WTC11 (cell line): Measurements from ENCODE around the gene CERS3. TPM values are rescaled to one million over a fixed set of nuclear protein-coding genes. Genes with fewer than 3 reads are reported as not detected.

Experiments
- ATAC-seq: fragments of 200-7000 bp; cut with Tn5 transposase; 2 replicates; pipeline ENCODE4 v1.10.0; 2021; ENCODE audit warnings: mild to moderate bottlenecking, moderate library complexity
- CTCF ChIA-PET: fragments of 300-600 bp; sonication (Branson Sonifier 250); formaldehyde crosslinking; loops from one replicate; lab custom pipeline; 2021; ENCODE audit warnings: antibody characterized with exemption; lab: Charles Lee
- POLR2A ChIA-PET: fragments of 350-600 bp; sonication (Branson Sonifier 250); formaldehyde crosslinking; loops from one replicate; lab custom pipeline; 2021; ENCODE audit warnings: antibody characterized with exemption; lab: Charles Lee
- DNase-seq: peaks from one replicate; pipeline ENCODE4 v3.0.0; 2021; ENCODE audit warnings: low spot score
- H3K27ac Mint-ChIP-seq: 2 replicates; pipeline ENCODE4 v1.8.0; 2021; ENCODE audit warnings: mixed read lengths
- H3K27me3 Mint-ChIP-seq: 2 replicates; pipeline ENCODE4 v1.8.0; 2021; ENCODE audit warnings: low read depth, mild to moderate bottlenecking, moderate library complexity, mixed read lengths
- H3K36me3 Mint-ChIP-seq: 2 replicates; pipeline ENCODE4 v1.8.0; 2021; ENCODE audit warnings: mixed read lengths
- H3K4me1 Mint-ChIP-seq: 2 replicates; pipeline ENCODE4 v1.8.0; 2022; ENCODE audit warnings: mixed read lengths
- H3K4me3 Mint-ChIP-seq: 2 replicates; pipeline ENCODE4 v1.8.0; 2021; ENCODE audit warnings: mild to moderate bottlenecking, moderate library complexity, mixed read lengths
- H3K9me3 Mint-ChIP-seq: 2 replicates; pipeline ENCODE4 v1.8.0; 2021; ENCODE audit warnings: mixed read lengths
- ARID4B ChIP-seq: sonication (generic); formaldehyde crosslinking; IDR thresholded peaks from 2 replicates; pipeline ENCODE4 v1.8.0; 2023; ENCODE audit warnings: missing genetic modification reagents, mild to moderate bottlenecking, borderline replicate concordance
- ATF2 ChIP-seq: sonication (generic); formaldehyde crosslinking; IDR thresholded peaks from 2 replicates; pipeline ENCODE4 v1.8.1; 2022; ENCODE audit warnings: low read depth, missing genetic modification reagents, borderline replicate concordance
- CDX4 ChIP-seq: fragments of 250-450 bp; sonication (Bioruptor Pico); IDR thresholded peaks from 2 replicates; pipeline ENCODE4 v1.9.0; 2021; ENCODE audit warnings: moderate library complexity, mild to moderate bottlenecking, inconsistent platforms, borderline replicate concordance
- CTCF ChIP-seq: fragments of 200-600 bp; IDR thresholded peaks from 2 replicates; pipeline ENCODE4 v1.8.0; 2022; ENCODE audit warnings: antibody characterized with exemption
- E2F5 ChIP-seq: sonication (generic); formaldehyde crosslinking; IDR thresholded peaks from 2 replicates; pipeline ENCODE4 v1.8.1; 2022; ENCODE audit warnings: mild to moderate bottlenecking, moderate library complexity, missing genetic modification reagents
- ERG ChIP-seq: fragments of 250-450 bp; sonication (Bioruptor Pico); IDR thresholded peaks from 2 replicates; pipeline ENCODE4 v1.8.0; 2021; ENCODE audit warnings: mild to moderate bottlenecking
- ETV6 ChIP-seq: sonication (generic); formaldehyde crosslinking; IDR thresholded peaks from 2 replicates; pipeline ENCODE4 v1.8.1; 2022; ENCODE audit warnings: mild to moderate bottlenecking, missing genetic modification reagents
- FOXP1 ChIP-seq: sonication (generic); formaldehyde crosslinking; IDR thresholded peaks from 2 replicates; pipeline ENCODE4 v1.8.0; 2022; ENCODE audit warnings: missing genetic modification reagents, mild to moderate bottlenecking, moderate library complexity, borderline replicate concordance
- MAX ChIP-seq: sonication (generic); formaldehyde crosslinking; IDR thresholded peaks from 2 replicates; pipeline ENCODE4 v1.8.0; 2022; ENCODE audit warnings: mild to moderate bottlenecking, missing genetic modification reagents
- MYBL2 ChIP-seq: sonication (generic); formaldehyde crosslinking; IDR thresholded peaks from 2 replicates; pipeline ENCODE4 v1.8.1; 2023; ENCODE audit warnings: mild to moderate bottlenecking, moderate library complexity, missing genetic modification reagents
- NR2C2 ChIP-seq: sonication (generic); formaldehyde crosslinking; IDR thresholded peaks from 2 replicates; pipeline ENCODE4 v1.8.0; 2022; ENCODE audit warnings: mild to moderate bottlenecking, missing genetic modification reagents
- SMAD3 ChIP-seq: sonication (generic); formaldehyde crosslinking; IDR thresholded peaks from 2 replicates; pipeline ENCODE4 v1.8.0; 2022; ENCODE audit warnings: missing genetic modification reagents, mild to moderate bottlenecking, borderline replicate concordance
- TEAD1 ChIP-seq: sonication (generic); formaldehyde crosslinking; IDR thresholded peaks from 2 replicates; pipeline ENCODE4 v1.8.0; 2022; ENCODE audit warnings: mild to moderate bottlenecking, missing genetic modification reagents
- TEAD4 ChIP-seq: sonication (generic); formaldehyde crosslinking; IDR thresholded peaks from 2 replicates; pipeline ENCODE4 v1.8.0; 2022; ENCODE audit warnings: mild to moderate bottlenecking, missing genetic modification reagents
- TP53 ChIP-seq: sonication (generic); formaldehyde crosslinking; IDR thresholded peaks from 2 replicates; pipeline ENCODE4 v1.8.1; 2023; ENCODE audit warnings: mild to moderate bottlenecking, missing genetic modification reagents
- ZBTB21 ChIP-seq: sonication (generic); formaldehyde crosslinking; IDR thresholded peaks from 2 replicates; pipeline ENCODE4 v1.8.1; 2023; ENCODE audit warnings: mild to moderate bottlenecking, missing genetic modification reagents, borderline replicate concordance
- ZNF219 ChIP-seq: sonication (generic); formaldehyde crosslinking; IDR thresholded peaks from 2 replicates; pipeline ENCODE4 v1.8.0; 2023; ENCODE audit warnings: missing genetic modification reagents, mild to moderate bottlenecking, borderline replicate concordance
- ZNF425 ChIP-seq: fragments of 250-450 bp; sonication (Bioruptor Pico); conservative IDR thresholded peaks from 2 replicates; pipeline ENCODE4 v1.9.0; 2021; ENCODE audit warnings: mild to moderate bottlenecking
- total RNA-seq: library from RNA; stranded (reverse); gene quantifications from 3 replicates; pipeline ENCODE4 v1.2.3, GENCODE V29; 2021

Gene CERS3
- total RNA-seq, 1 experiment from 2014 or later: 0.74 TPM

- Mint-ChIP-seq H3K9me3 (peaks cover 64% of the 10 kb centered on the region), H3K4me3 (no peak overlapping the region), H3K27ac (no peak overlapping the region), H3K36me3 (peaks cover 43% of the 10 kb centered on the region), H3K27me3 (peaks cover 7% of the 10 kb centered on the region), H3K4me1 (no peaks in the 10 kb centered on the region)
- CTCF ChIA-PET: interaction anchor here (0.6 to 4.3 kb wide), 9 partner anchors 11 to 455 kb away, joined by 3 to 50 read pairs (median 4); partner anchors contain the start of genes ADAMTS17, ASB7 and LINS1
- no peak for TF ChIP-seq NR2C2 (CRISPR knock-in tag)
- TF ChIP-seq SMAD3 (CRISPR knock-in tag): no peak
- TF ChIP-seq ERG (CRISPR knock-in tag): no peak
- no peak for TF ChIP-seq TP53 (CRISPR knock-in tag)
- TF ChIP-seq MAX (CRISPR knock-in tag): 0 out of 2 replicates have a peak, but pooled peaks have one; percentile 24
- TF ChIP-seq TEAD4 (CRISPR knock-in tag): no peak
- no peak for TF ChIP-seq ZNF219 (CRISPR knock-in tag)
- no peak for TF ChIP-seq ATF2 (CRISPR knock-in tag)
- no peak for TF ChIP-seq TEAD1 (CRISPR knock-in tag)
- TF ChIP-seq CTCF: 0 out of 2 replicates have a peak, but pooled peaks have one; percentile 33
- no peak for TF ChIP-seq CDX4 (CRISPR knock-in tag)
- no peak for TF ChIP-seq ARID4B (CRISPR knock-in tag)
- POLR2A ChIA-PET: interaction anchor here (0.7 to 1.1 kb wide), 2 partner anchors 43 to 231 kb away, joined by 3 to 4 read pairs; no protein-coding TSS in a partner anchor
- ATAC-seq (peak; percentile 77), DNase-seq (peak; percentile 40)
Measured at GRCh38 chr15:100383302-100384107, 145.2 kb downstream of the CERS3 start.

- Mint-ChIP-seq H3K27ac (no peak overlapping the region), H3K27me3 (peaks cover 50% of the 10 kb centered on the region), H3K36me3 (peaks cover 13% of the 10 kb centered on the region), H3K4me1 (peaks cover 5% of the 10 kb centered on the region), H3K4me3 (peak overlapping the region; percentile 76), H3K9me3 (peaks cover 26% of the 10 kb centered on the region)
- peak; percentile 24 for DNase-seq
- POLR2A ChIA-PET: no interaction called here
- CTCF ChIA-PET: interaction anchor here (0.6 to 2.9 kb wide), 3 partner anchors 24 to 233 kb away, joined by 4 to 27 read pairs (median 5); partner anchors contain the start of gene ADAMTS17
- ATAC-seq: peak; percentile 73
- TF ChIP-seq E2F5 (CRISPR knock-in tag): no peak
- no peak for TF ChIP-seq MYBL2
- TF ChIP-seq ZNF425 (CRISPR knock-in tag): no peak
- no peak for TF ChIP-seq ERG (CRISPR knock-in tag)
- TF ChIP-seq ETV6: no peak
- no peak for TF ChIP-seq FOXP1 (CRISPR knock-in tag)
- TF ChIP-seq ZBTB21 (CRISPR knock-in tag): no peak
Measured at GRCh38 chr15:100373942-100374341, 154.8 kb downstream of the CERS3 start.
